Glomerular visceral epithelial cell (primary cell): ENCODE measurements around the gene SMIM24.

Experiments
- DNase-seq: peaks from one replicate; pipeline ENCODE4 v3.0.0-alpha.2; 2016; ENCODE audit errors: extremely low spot score

The SMIM24 gene

DNA sequence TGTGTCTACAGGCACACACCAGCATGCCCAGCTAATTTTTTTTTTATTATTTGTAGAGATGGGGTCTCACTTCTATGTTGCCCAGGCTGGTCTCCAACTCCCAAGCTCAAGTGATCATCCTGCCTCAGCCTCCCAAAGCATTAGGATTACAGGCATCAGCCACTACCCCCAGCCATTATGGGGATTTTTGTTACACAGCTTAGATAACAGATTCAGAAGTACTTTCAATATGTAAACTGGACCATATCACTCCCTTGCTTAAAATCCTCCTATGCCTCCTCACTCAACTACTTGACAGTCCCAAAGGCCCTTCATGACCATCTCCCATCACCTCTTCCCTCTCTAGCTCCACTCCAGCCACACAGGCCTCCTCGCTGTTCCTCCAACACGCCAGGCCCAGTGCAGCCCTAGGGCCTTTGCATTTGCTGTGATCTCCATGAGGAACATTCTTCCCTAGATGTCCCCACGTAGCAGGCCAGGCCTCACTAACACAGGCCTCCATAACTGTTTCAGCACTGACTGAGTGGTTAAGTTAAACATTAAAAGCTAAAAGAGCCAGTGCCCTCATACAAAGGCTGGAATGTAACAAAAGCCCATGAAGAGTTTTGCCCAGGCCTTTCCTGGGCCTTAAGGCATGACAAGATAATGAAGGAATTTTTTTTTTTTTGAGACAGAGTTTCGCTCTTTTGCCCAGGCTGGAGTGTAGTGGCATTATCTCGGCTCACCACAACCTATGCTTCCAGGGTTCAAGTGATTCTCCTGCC is 17.6 kb upstream of the SMIM24 start:
- peak; percentile 63 for DNase-seq

DNA sequence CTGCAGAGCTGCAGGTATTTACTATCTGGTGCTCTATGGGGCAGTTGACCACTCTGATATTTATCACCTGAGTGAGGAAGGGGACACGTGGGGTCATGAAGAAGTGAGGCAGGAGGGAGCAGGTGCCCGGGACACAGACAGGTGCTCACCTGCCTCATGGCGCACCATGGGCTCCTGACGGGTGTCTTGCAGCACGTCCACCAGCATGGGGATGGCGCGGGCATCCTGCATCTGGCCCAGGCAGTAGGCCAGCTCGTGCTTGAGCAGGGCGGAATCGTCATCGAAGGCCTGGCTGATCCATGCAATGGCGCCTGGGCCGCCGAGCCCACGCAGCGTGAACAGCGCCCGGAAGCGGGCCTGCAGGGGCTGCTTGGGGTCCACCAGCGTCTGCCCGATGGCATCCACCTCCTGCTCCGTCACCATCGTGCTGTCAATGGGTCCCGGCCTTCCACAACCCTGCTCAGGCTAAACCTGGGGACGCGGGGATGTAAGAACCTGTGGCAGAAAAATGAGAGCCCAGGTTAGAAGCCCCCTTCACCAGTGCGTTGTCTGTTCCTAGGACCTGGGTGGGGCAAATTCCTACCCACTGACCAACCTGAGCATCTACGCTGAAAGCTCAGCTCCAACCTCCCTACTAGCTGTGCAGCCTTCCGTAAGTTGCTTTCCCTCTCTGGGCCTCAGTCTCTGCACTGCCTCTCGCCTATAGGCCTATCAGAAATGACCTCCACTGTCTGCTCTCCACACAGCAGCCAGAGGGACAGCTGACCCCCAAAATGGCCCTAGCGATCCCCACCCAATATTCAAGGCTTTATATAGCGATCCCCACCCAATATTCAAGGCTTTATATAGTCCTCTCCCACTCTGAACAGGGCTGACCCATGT is 16.3 kb upstream of the SMIM24 start:
- no peak for DNase-seq

DNA sequence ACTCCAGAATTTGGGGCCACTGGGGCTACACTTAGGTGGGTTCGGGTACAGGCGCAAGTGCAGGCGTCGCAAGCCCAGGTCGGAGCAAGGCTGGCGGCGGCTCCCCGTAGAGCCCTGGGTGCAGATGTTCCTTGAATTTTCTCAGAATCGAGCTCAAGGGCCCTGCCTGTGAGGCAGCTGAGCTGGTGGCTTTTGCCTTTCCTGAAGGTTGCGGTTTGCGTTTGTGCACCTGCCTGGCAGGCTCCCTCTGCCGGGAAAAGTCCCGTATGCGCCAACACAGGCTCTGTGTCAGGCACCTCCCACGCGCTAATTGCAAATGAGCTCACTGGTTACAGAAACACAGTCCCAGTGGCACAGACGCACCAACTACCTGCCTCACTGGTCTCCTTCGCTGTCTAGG is 14.2 kb upstream of the SMIM24 start:
- DNase-seq: no peak

DNA sequence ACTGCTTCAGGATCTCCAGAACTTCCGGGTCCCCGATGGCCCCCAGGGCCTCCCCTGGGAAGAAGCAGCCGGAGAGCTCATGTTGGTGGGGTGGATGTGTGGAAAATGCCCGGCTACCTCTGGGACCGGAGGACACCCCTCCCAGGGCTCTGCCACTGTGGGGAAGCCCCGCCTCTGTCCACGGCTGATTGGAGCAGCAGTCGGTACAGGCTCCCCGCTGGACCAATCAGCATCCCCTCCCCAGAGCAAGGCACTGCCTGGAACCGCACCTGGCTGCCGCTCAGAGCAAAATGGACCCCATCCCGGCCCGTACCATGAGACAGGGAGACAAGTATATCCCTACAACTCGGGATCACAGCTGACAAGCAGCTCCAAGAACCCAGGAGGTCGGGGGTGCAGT is 13.7 kb upstream of the SMIM24 start:
- no peak for DNase-seq

DNA sequence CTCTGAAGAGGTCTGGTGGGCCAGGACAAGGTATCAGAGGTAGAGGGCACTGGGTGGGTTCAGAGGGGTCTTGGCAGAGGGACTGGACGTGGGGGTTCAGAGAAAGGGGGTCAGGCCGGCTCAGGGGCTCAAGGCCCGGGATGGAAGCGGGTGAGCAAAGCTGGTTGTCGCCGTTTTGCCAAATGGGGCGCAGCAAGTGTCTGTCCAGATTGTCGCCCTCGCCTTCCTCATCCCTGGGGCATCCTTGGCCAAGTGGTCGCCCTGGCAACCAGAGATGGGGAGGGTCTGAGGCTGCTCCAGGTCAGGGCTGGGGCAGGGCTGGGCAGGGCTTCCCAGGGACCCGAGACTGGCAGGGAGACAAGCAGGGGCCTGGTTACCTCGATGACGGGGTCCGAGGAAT is 13.3 kb upstream of the SMIM24 start:
- DNase-seq: no peak

DNA sequence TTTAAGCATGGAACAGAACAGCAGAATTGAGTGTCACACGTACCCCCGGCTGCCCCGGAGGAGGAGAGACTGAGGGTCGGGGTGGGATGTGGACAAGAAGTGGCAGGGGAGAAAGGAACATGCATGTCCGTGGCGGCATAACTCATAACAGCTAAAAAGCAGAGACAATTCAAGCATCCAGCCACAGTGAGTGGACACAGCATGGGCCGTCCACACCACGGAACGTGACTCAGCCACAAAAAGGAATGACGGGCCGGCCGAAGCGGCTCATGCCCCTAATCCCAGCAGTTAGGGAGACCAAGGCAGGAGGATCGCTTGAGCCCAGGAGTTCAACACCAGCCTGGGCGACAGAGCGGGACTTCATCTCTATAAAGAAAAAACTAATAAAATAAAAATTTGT is 12.6 kb upstream of the SMIM24 start:
- DNase-seq: no peak

DNA sequence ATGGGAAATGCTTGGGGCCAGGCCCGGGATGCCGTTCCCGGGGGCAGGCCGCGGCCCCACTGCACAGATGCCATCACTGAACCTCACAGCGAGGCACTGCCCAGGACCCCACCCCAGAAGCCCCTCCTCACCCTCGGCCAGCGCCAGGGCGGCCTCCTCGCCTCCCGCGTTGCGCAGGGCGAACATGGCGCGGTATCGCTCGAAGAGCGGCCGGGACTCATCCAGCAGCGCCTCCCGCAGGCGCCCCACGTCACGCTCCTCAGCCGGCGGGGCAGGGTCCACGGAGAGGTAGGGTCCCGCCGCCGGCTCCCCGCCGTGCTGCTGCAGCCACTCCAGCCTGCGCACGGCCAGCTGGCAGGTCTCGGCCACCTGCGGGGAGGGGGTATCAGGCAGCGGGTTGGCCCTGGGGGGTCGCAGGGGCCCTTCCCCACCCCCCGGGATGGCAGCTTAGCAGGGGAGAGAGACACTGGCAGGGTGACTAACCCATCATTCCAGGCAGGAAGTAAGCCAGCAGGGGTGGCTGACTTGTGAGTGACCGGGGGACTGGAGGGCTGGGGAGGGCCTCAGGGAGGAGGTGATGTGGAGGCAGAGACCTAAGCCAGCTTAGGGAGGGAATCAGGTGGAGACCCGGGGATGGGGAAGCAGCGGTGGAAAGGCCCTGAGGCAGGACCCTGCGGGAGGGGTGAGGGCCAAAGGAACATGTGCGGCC is 12.0 kb upstream of the SMIM24 start:
- DNase-seq: no peak

DNA sequence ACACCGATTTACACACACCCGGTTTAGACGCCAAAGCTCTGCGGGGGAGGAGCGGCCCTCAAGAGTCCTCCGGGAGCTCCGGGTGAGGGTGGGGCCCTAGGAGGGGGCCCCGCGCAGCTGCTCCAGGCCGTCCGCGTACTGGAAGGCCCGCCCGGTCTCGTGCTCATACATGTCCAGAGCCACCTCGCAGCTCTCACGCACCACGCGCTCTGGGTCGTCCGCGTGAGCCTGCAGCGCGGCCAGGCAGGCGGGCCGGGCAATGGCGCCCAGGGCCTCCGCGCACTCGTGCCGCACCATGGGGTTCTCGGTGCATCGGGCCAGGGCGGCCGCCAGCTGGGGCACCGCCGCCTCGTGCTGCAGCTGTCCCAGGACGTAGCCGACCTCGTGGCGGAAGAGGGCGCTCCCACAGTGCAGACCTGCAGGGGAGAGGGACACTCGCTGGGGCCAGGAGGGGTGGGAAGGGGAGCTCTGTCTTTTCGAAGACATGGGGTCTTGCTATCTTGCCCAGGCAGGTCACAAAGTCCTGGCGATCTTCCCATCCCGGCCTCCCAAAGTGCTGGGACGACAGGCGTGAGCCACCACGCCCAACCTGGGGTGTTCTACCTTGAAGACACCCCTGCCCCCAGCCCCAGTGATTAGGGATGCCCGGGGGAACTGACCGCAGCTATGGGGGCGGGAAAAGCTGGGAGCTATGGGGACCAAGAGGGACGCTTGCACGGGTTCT is 11.2 kb upstream of the SMIM24 start:
- no peak for DNase-seq

DNA sequence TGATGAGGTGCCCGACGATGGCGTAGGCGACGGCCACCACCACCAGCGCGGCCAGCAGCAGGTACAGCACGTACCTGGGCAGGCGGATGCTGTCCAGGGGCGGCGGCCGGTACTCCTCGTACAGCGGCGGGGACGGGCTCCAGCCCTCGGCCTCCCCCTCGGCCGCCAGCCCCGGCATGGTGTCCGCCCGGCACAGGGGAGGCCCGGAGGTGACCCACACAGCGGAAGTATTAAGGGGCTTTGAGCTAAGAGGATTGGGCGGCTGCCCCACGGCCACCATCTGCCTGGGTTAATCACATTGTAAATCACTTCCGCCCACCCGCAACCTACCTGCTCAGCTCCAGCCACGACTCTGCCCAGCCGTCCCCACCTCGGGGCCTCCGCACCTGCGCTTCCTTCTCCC is 2.9 kb upstream of the SMIM24 start, which contains the start of gene SMIM44:
TSS of gene SMIM44 (minus strand) at position 216 of the 403 bp plus-strand sequence. CDS start at position 178, 38 bp downstream.
- DNase-seq: no peak

DNA sequence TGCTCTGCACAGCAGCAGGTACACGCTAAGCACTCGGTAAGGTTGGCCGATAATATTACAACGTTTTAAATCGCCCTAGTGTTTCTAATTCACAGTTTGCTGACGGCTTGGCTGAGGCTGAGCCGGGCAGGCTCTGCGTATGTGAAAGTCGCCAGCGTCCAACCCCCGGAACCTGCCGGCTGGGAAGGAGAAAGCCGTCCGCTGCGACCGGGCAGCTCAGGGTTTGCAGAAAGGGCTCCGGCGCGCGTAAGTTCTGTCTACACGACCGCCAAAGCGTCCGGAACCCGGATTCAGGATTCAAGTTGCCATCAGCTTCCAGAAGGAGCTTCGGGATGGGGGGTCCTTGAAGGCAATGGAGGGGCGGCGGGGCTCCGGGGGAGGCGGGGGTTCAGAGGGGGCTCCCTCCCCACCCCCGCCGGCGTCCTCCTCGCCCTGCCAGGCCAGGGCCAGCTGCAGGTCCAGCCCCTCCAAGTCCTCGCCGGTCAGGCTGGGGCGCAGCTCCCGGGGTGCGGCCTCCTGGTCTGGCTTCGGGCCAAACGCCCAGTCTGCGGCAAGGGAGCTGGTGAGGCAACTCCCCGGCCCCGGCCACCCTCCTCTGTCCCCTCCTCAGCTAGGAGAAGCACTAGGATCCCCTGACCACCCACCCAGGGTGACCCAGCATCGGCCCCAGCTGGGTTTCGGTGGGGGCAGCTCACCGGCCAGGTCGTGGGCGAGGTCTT is 2.3 kb upstream of the SMIM24 start:
- no peak for DNase-seq

DNA sequence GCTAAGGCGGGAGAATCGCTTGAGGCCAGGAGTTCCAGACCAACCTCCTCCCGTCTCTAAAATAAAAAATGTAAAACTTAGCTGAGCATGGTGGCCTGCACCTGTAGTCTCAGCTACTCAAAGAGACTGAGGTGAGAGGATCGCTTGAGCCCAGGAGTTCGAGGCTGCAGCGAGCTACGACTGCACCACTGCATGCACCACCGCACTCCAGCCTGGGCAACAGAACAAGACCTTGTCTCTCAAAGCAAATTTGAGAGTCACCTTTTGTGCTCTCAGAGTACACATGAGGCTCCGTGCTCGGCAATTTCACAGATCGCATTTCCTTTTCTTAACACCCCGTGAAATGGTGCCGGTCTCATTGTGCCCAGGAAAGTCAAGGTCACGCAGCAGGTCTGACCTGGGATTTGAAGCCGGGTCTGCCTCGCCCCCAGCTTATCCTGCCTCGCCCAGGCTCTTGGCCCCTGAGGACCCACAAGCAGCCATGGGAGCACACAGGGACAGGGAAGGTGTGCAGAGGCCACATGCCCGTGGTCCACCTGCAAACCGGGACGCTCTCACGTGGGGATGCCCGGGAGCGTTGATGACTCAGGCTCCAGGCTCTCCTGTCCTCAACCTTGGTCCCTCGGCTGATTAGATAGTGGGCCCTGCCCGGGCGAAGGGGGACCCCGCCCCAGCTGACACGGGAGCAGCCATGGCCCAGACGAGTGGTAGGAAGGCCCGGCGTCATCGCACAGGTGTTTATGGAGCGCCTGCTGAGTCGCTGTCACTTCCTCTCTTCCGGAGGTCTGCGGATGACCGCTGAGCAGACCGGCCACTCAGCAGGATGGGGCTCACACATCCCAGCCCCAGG is 1.1 kb upstream of the SMIM24 start:
- no peak for DNase-seq

DNA sequence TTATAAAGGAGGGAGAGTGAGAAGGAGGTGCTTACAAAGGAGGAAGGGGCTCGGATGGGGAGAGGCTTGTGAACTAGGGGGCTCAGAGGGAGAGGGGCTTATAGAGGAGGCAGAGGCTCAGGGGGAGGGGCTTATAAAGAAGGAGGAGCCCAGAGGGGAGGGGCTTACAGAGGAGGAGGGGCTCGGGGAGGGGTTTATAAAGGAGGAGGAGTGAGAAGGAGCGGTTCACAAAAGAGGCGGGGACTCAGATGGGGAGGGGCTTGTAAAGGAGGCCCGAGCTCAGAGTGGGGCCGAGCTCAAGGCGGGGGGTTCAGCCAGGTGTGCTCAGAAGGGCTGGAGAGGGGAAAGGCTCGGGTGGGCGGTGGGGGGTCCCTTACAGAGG is 500 bp downstream of the SMIM24 start:
- peak; percentile 45 for DNase-seq

DNA sequence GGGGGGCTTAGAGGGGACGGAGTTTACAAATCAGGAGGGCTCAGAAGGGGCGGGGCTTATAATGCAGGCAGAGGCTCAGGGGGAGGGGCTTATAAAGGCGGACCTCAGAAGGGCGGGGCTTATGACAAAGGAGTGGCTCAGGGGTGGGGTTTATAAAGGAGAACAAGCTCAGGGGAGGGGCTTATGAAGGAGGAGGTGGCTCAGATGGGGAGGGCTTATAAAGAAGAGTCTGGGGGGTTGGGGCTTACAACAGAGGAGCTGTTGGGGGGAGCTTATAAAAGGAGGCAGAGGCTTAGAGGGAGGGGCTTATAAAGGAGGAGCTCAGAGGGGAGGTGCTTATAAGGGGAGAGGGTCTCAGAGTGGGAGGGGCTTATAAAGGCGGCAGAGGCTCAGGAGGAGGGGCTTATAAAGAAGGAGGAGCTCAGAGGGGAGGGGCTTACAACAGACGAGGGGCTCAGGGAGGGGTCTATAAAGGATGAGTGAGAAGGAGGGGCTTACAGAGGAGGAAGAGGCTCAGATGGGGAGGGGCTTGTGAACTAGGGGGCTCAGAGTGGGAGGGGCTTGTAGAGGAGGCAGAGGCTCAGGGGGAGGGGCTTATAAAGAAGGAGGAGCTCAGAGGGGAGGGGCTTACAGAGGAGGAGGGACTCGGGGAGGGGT is 1.0 kb downstream of the SMIM24 start:
- no peak for DNase-seq

DNA sequence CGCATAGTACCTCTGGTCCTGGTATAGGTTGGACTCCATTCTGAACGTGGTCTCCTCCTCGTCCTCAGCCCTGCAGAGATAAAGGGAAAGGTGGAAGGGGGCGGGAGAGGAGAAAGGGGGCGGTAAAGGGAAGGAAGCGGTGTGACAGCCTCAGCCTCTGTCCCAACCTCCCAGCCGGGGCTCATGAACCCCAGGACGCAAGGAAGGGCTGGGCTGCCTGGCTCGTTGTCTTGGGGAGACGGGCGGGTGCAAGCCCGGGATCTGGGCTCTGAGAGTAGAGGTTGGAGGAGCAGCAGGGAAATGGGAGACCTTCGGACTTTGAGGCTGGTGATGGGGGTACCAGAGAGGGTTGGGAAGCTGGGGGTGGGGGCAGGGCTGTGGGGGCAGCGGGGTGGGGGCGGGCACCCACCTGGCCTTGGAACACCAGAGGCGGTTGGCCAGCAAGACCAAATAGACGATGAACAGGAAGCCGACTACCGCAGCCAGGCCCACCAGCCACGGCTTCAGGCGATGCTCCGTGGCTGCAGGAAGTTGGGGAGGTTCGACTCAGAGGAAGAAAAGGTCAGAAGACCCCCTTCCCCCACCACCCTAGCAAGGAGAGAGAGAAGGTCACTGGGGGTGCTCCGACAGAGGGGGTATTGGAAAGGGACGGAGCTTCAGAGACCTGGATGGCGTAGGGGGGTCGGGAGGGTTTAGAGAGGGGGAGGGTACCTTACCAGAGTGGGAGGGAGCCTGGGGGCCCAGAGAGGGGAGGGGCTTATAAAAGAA is 1.7 kb downstream of the SMIM24 start:
- no peak for DNase-seq

DNA sequence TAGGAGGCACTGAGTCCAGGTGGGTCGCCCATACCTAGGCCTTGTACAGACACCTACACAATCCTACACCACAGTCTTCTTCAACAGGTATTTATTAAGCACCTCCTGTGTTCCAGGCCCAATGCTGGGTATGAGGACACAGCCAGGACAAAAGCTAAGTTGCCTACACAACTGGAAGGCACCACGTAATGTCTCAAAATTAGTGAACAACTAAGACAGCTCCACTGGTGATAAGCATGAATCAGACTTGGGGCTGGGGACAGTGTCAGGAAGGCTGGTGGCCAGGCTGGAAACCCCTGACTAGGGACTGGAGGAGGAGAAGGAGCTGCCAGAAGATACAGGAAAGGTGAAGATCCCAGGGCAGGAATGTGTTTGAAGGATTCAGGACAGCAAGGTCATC is 2.4 kb downstream of the SMIM24 start:
- DNase-seq: no peak

DNA sequence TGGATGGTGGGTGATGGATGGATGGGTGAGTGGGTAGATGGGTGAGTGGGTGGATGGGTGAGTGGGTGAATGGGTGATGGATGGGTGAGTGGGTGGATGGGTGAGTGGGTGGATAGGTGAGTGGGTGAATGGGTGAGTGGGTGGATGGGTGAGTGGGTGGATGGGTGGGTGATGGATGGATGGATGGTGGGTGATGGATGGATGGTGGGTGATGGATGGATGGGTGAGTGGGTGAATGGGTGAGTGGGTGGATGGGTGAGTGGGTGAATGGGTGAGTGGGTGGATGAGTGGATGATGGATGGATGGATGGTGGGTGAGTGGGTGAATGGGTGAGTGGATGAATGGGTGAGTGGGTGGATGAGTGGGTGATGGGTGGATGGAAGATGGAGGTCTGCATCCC is 2.8 kb downstream of the SMIM24 start:
- no peak for DNase-seq

DNA sequence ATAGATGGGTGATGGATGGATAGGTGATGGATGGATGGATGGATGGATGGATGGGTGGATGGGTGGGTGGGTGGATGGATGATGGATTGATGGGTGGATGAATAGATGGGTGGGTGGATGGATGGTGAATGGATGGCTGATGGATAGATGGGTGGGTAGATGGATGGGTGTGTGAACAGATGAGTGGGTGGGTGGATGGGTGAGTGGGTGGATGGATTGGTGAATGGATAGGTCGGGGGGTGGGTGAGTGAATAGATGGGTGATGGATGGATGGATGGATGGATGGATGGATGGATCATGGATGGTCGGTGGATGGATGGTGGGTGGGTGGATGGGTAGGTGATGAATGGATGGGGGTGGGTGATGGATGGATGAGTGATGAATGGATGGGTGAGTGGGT is 3.5 kb downstream of the SMIM24 start:
- no peak for DNase-seq

DNA sequence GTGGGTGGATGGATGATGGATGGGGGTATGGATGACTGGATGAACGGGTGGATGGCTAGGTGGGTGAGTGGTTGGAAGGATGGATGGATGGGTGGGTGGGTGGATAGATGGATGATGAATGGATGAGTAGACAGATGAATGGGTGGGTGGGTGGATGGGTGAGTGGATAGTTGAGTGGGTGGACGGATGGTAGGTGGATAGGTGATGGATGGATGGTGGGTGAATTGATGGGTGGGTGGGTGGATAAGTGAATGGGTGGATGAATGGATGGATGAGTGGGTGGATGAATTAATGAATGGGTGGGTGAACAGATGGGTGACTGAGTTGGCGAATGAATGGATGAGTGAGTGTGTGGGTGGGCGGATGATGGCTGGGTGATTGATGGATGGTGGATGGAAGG is 4.9 kb downstream of the SMIM24 start:
- DNase-seq: no peak

DNA sequence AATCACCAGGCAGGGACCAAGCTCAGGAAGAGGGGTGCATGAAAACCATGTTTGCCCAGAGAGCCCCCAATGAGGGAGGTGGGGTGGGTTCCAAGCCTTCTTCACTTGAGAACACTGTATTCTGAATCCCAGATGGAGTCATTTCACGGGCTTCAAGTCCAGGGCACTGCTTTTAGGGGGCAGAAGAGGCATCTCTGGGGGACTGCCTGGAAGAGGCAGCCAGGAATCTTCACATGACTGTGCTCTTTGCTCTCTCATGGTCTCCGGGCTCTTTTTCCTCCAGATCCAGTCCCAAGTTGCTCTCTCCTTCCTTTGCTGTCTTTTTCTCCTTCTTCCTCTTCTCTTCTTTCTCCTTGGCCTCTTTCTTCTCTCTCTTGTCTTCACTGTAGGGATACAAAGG is 5.7 kb downstream of the SMIM24 start:
- no peak for DNase-seq
